B cell (primary cell): ENCODE measurements around the gene MXRA8. TPM values are rescaled to one million over a fixed set of nuclear protein-coding genes. Genes with fewer than 3 reads are reported as not detected.

ENCODE experiments used
- ATAC-seq: fragments of 200-7000 bp; cut with Tn5 transposase; one replicate; pipeline ENCODE4 v1.10.0; 2021; ENCODE audit warnings: low read depth, mild to moderate bottlenecking, moderate number of reproducible peaks, moderate library complexity
- CTCF ChIA-PET: fragments of 350-600 bp; sonication (Branson Sonifier 250); formaldehyde crosslinking; loops from one replicate; lab custom pipeline; 2021; ENCODE audit warnings: antibody characterized with exemption, inconsistent platforms; lab: Charles Lee
- POLR2A ChIA-PET: fragments of 350-600 bp; sonication (Branson Sonifier 250); formaldehyde crosslinking; loops from one replicate; lab custom pipeline; 2021; ENCODE audit warnings: antibody characterized with exemption; lab: Charles Lee
- DNase-seq: peaks from one replicate; pipeline ENCODE4 v3.0.0; 2013
- H2AFZ ChIP-seq: 2 replicates; pipeline ENCODE4 v1.6.1; 2012; ENCODE audit warnings: mild to moderate bottlenecking, low read depth, low read length; ENCODE audit not compliant: insufficient read depth, poor library complexity, severe bottlenecking
- H3K27ac ChIP-seq, 2 donors: 1 replicate in 1 of 2; 2 replicates in 1 of 2; pipeline ENCODE4 v1.5.1; 2012 to 2013; ENCODE audit warnings: low read length in 2 of 2, mild to moderate bottlenecking in 2 of 2, moderate library complexity in 1 of 2
- H3K27me3 ChIP-seq, 4 experiments: fragments of 200-600 bp in 1 of 4; sonication (generic) in 1 of 4; replicated peaks in 1 of 4; 1 replicate in 2 of 4; 2 replicates in 2 of 4; pipeline versions ENCODE4 v1.6.1 to v1.7.0; 2013 to 2016; ENCODE audit warnings: low read length in 3 of 4, mild to moderate bottlenecking in 2 of 4, mixed read lengths in 1 of 4, moderate library complexity in 1 of 4; ENCODE audit not compliant: insufficient read depth in 4 of 4, control insufficient read depth in 3 of 4; ENCODE audit errors: control extremely low read depth in 1 of 4
- H3K36me3 ChIP-seq, 2 experiments: replicated peaks in 1 of 2; 1 replicate in 1 of 2; 2 replicates in 1 of 2; pipeline versions ENCODE4 v1.6.1 to v1.7.1; 2013; ENCODE audit warnings: low read length in 1 of 2; ENCODE audit not compliant: insufficient read depth in 2 of 2, control insufficient read depth in 1 of 2; ENCODE audit errors: control extremely low read depth in 1 of 2, extremely low read depth in 1 of 2
- H3K4me1 ChIP-seq, 2 donors: fragments of 200-600 bp in 1 of 2; sonication (generic) in 1 of 2; 1 replicate in 1 of 2; 2 replicates in 1 of 2; pipeline versions ENCODE4 v1.5.1 to v1.6.1; 2013 to 2017; ENCODE audit warnings: low read length in 2 of 2; ENCODE audit not compliant: control insufficient read depth in 2 of 2, insufficient read depth in 2 of 2
- H3K4me2 ChIP-seq: replicated peaks from 2 replicates; pipeline ENCODE3; 2012; ENCODE audit warnings: mild to moderate bottlenecking, low read depth, low read length; ENCODE audit not compliant: poor library complexity, severe bottlenecking
- H3K4me3 ChIP-seq, 5 experiments: fragments of 200-600 bp in 1 of 5; sonication (generic) in 1 of 5; 1 replicate in 3 of 5; 2 replicates in 2 of 5; pipeline versions ENCODE4 v1.5.1 to v1.7.0; 2011 to 2016; ENCODE audit warnings: low read length in 4 of 5, mild to moderate bottlenecking in 4 of 5, low read depth in 2 of 5, control low read depth in 1 of 5, moderate library complexity in 1 of 5; ENCODE audit not compliant: insufficient read depth in 1 of 5; ENCODE audit errors: control extremely low read depth in 1 of 5, extremely low read depth in 1 of 5
- H3K79me2 ChIP-seq: fragments of 200-600 bp; sonication (generic); one replicate; pipeline ENCODE4 v1.6.0; 2016; ENCODE audit warnings: low read length; ENCODE audit not compliant: control insufficient read depth, insufficient read depth
- H3K9ac ChIP-seq: fragments of 200-600 bp; sonication (generic); 2 replicates; pipeline ENCODE4 v1.6.1; 2017; ENCODE audit warnings: mild to moderate bottlenecking, low read length, moderate library complexity
- H3K9me3 ChIP-seq, 3 donors: one replicate each; pipeline versions ENCODE4 v1.6.1 to v1.7.1; 2013; ENCODE audit warnings: low read length in 2 of 3; ENCODE audit not compliant: control insufficient read depth in 2 of 3, insufficient read depth in 1 of 3; ENCODE audit errors: control extremely low read depth in 1 of 3
- H4K20me1 ChIP-seq: 2 replicates; pipeline ENCODE4 v1.6.0; 2012; ENCODE audit warnings: mild to moderate bottlenecking, low read length; ENCODE audit not compliant: insufficient read depth, control insufficient read depth, poor library complexity, severe bottlenecking
- H3K27ac Mint-ChIP-seq: one replicate; pipeline ENCODE4 v1.8.0; 2021; ENCODE audit warnings: mixed read lengths
- H3K27me3 Mint-ChIP-seq: one replicate; pipeline ENCODE4 v1.8.0; 2021; ENCODE audit warnings: mixed read lengths
- H3K4me1 Mint-ChIP-seq: one replicate; pipeline ENCODE4 v1.8.0; 2021; ENCODE audit warnings: mixed read lengths
- H3K4me3 Mint-ChIP-seq: one replicate; pipeline ENCODE4 v1.8.0; 2021; ENCODE audit warnings: mixed read lengths
- H3K9me3 Mint-ChIP-seq: one replicate; pipeline ENCODE4 v1.8.0; 2022; ENCODE audit warnings: mixed read lengths; ENCODE audit not compliant: insufficient read depth
- CTCF ChIP-seq: fragments of 200-600 bp; IDR thresholded peaks from one replicate; pipeline ENCODE4 v1.8.0; 2022; ENCODE audit warnings: antibody characterized with exemption, mild to moderate bottlenecking
- EZH2 ChIP-seq: IDR thresholded peaks from 2 replicates; pipeline ENCODE4 v1.6.1; 2012; ENCODE audit warnings: borderline replicate concordance, low read depth, mild to moderate bottlenecking, moderate library complexity, low read length; ENCODE audit not compliant: insufficient read depth, poor library complexity, severe bottlenecking
- WGBS: methylation state at CpG from one replicate; pipeline ENCODE4 v1.1.5; 2013; ENCODE audit warnings: missing lambda C conversion rate; ENCODE audit not compliant: insufficient coverage; 5-methylcytosine and 5-hydroxymethylcytosine counted together
- intact Hi-C: fragments of 100-400 bp; cut with micrococcal nuclease; formaldehyde crosslinking; loops from one replicate; pipeline ENCODE4 v1.10.0; 2022
- polyA plus RNA-seq: library from polyadenylated mRNA; depleted of rRNA; stranded (reverse); fragments of >200 nt; gene quantifications from 2 replicates; pipeline ENCODE4 v1.2.3, GENCODE V29; 2012
- total RNA-seq, 2 donors: library from RNA; stranded (reverse); fragments of 120-200 nt in 1 of 2; gene quantifications; 1 replicate in 1 of 2; 2 replicates in 1 of 2; pipeline versions ENCODE4 v1.2.3 to v1.2.4, GENCODE V29; 2013 to 2022

The MXRA8 gene
- total and polyA plus RNA-seq, 2 donors (not counting 1 experiment from before 2014, with no cell fraction given): 0.10 TPM; not detected in 1

- CTCF ChIA-PET: no interaction called here
- no peak for ATAC-seq
- WGBS: 92% methylated on average over 48 of the region's 48 CpGs
Measured at GRCh38 chr1:1332774-1333480, 25.4 kb downstream of the MXRA8 start.

More at GRCh38 chr1:1332774-1333480, 25.4 kb downstream of the MXRA8 start:
- Histone ChIP-seq H4K20me1 (no peaks in the 10 kb centered on the region), H3K4me2 (no peak overlapping the region), H3K9ac (no peak overlapping the region), H3K27ac (no peak overlapping the region), H3K79me2 (no peaks in the 10 kb centered on the region), H2AFZ (no peak overlapping the region), H3K4me3 (no peak overlapping the region), H3K27me3 (no peaks in the 10 kb centered on the region), H3K9me3 (peaks cover 0 to 16% (median 0%) of the 10 kb centered on the region in 3 donors), H3K36me3 (peaks cover 0 to under 1% of the 10 kb centered on the region in 2 experiments), H3K4me1 (peaks cover 0 to 16% of the 10 kb centered on the region in 2 donors)
- Mint-ChIP-seq H3K9me3 (no peaks in the 10 kb centered on the region), H3K4me1 (peaks cover 7% of the 10 kb centered on the region), H3K27me3 (no peaks in the 10 kb centered on the region), H3K27ac (no peak overlapping the region), H3K4me3 (no peak overlapping the region)
- intact Hi-C loops: no loop called here
- DNase-seq: no peak
- TF ChIP-seq EZH2 (no peak), CTCF (no peak)
- POLR2A ChIA-PET: no interaction called here
